HL-60 (cell line): ENCODE measurements around the gene TMEM134.

Source experiments
- DNase-seq, 2 experiments: peaks; one replicate each; pipeline ENCODE4 v3.0.0-alpha.2; 2010 to 2020; ENCODE audit warnings: low read depth in 1 of 2, low spot score in 1 of 2
- H3K27ac ChIP-seq: fragments of 250-450 bp; sonication (Bioruptor Pico); replicated peaks from 2 replicates; pipeline ENCODE4 v1.5.1; 2020; ENCODE audit warnings: mild to moderate bottlenecking, moderate library complexity
- H3K27me3 ChIP-seq: fragments of 250-450 bp; sonication (Bioruptor Pico); 2 replicates; pipeline ENCODE4 v1.5.1; 2021; ENCODE audit warnings: mild to moderate bottlenecking, moderate library complexity; ENCODE audit not compliant: insufficient read depth, poor library complexity, severe bottlenecking
- H3K4me3 ChIP-seq: replicated peaks from 2 replicates; pipeline ENCODE4 v1.5.1; 2011; ENCODE audit warnings: mild to moderate bottlenecking, control low read depth, low read length; ENCODE audit not compliant: insufficient read depth
- CTCF ChIP-seq: IDR thresholded peaks from one replicate; pipeline ENCODE4 v1.5.1; 2011; ENCODE audit warnings: low read length, control low read depth, inconsistent platforms; ENCODE audit not compliant: insufficient read depth
- GABPA ChIP-seq: IDR thresholded peaks from 2 replicates; pipeline ENCODE4 v1.6.1; 2012; ENCODE audit warnings: low read depth
- POLR2AphosphoS5 ChIP-seq: IDR thresholded peaks from 2 replicates; pipeline ENCODE4 v1.6.1; 2012; ENCODE audit warnings: low read depth
- REST ChIP-seq: IDR thresholded peaks from 2 replicates; pipeline ENCODE4 v1.6.1; 2012; ENCODE audit warnings: low read depth; ENCODE audit not compliant: insufficient replicate concordance
- SPI1 ChIP-seq: IDR thresholded peaks from 2 replicates; pipeline ENCODE4 v1.6.1; 2012; ENCODE audit warnings: low read depth, mild to moderate bottlenecking, borderline replicate concordance

The TMEM134 gene

GRCh38 chr11:67455054-67455453 is 14.0 kb downstream of the TMEM134 start, which contains the start of gene CABP4:
Gene CABP4 (plus strand): TSS chr11:67455354. CDS start chr11:67455424, 70 bp downstream.
- TF ChIP-seq SPI1 (no peak), CTCF (no peak), POLR2AphosphoS5 (no peak), GABPA (no peak), REST (no peak)
- no peaks in the 10 kb centered on the region for H3K27me3 ChIP-seq
- DNase-seq = no peak

GRCh38 chr11:67453816-67454732 is 15.0 kb downstream of the TMEM134 start:
- H3K27me3 ChIP-seq = no peaks in the 10 kb centered on the region
- no peak overlapping the region for H3K4me3 ChIP-seq
- TF ChIP-seq POLR2AphosphoS5 = no peak
- no peak for TF ChIP-seq GABPA
- no peak for TF ChIP-seq CTCF
- TF ChIP-seq REST = no peak
- no peak for TF ChIP-seq SPI1
- H3K27ac ChIP-seq = no peak overlapping the region
- DNase-seq = no peak

More at GRCh38 chr11:67455054-67455453, 14.0 kb downstream of the TMEM134 start, which contains the start of gene CABP4:
- no peak within 1 kb of the TSS for H3K4me3 ChIP-seq
- no peak within 1 kb of the TSS for H3K27ac ChIP-seq

GRCh38 chr11:67452141-67452952 is 16.7 kb downstream of the TMEM134 start, which contains the start of gene GPR152:
Gene GPR152 (minus strand): TSS chr11:67452729. CDS start chr11:67452724, 5 bp downstream.
- DNase-seq = no peak
- no peaks in the 10 kb centered on the region for H3K27me3 ChIP-seq
- no peak within 1 kb of the TSS for H3K27ac ChIP-seq
- no peak for TF ChIP-seq GABPA
- no peak for TF ChIP-seq SPI1
- TF ChIP-seq REST = no peak
- TF ChIP-seq POLR2AphosphoS5 = no peak
- no peak for TF ChIP-seq CTCF
- no peak within 1 kb of the TSS for H3K4me3 ChIP-seq
